GM23248 (cell line): ENCODE measurements around the gene SPRR2B.

Source experiments
- EZH2 ChIP-seq: fragments of 200-600 bp; sonication (generic); IDR thresholded peaks from 2 replicates; pipeline ENCODE4 v1.6.1; 2018; ENCODE audit warnings: antibody characterized with exemption, mild to moderate bottlenecking; ENCODE audit not compliant: insufficient read depth, poor library complexity, severe bottlenecking
- EZH2phosphoT487 ChIP-seq: fragments of 200-600 bp; sonication (generic); IDR thresholded peaks from 2 replicates; pipeline ENCODE4 v1.6.1; 2018; ENCODE audit warnings: antibody characterized with exemption, moderate library complexity, mild to moderate bottlenecking, low read depth; ENCODE audit not compliant: insufficient read depth

- TF ChIP-seq EZH2phosphoT487, result no peak
- TF ChIP-seq EZH2, result no peak
These were observed 48.1 kb upstream of the SPRR2B start for GRCh38 chr1:153119491-153119971.
